AG04450 (cell line): ENCODE data around the gene GIPC3. TPM values are rescaled to one million over a fixed set of nuclear protein-coding genes. Genes with fewer than 3 reads are reported as not detected.

Experiments used
- CTCF ChIA-PET: fragments of 300-600, 350-600 bp; formaldehyde crosslinking; extraction: SDS; loops from one replicate; lab custom pipeline; 2022; ENCODE audit warnings: antibody characterized with exemption, inconsistent platforms; lab: Charles Lee
- POLR2A ChIA-PET: fragments of 350-600 bp; formaldehyde crosslinking; extraction: SDS; loops from one replicate; lab custom pipeline; 2021; ENCODE audit warnings: antibody characterized with exemption, inconsistent platforms; lab: Yijun Ruan, JAX
- DNase-seq: peaks from one replicate; pipeline ENCODE4 v3.0.0-alpha.2; 2011; ENCODE audit warnings: low read depth, low spot score
- H3K27ac ChIP-seq: one replicate; pipeline ENCODE4 v1.5.1; 2012; ENCODE audit warnings: low read depth, low read length, control low read depth
- H3K27me3 ChIP-seq: one replicate; pipeline ENCODE4 v1.6.0; 2012; ENCODE audit warnings: low read length; ENCODE audit not compliant: control insufficient read depth, insufficient read depth
- H3K4me3 ChIP-seq: 2 replicates; pipeline ENCODE4 v1.5.1; 2011; ENCODE audit warnings: mild to moderate bottlenecking, low read depth, low read length, control low read depth
- H3K9me3 ChIP-seq: 2 replicates; pipeline ENCODE4 v1.5.1; 2012; ENCODE audit warnings: low read length; ENCODE audit not compliant: control insufficient read depth, insufficient read depth
- CTCF ChIP-seq: IDR thresholded peaks from 2 replicates; pipeline ENCODE4 v1.5.1; 2011; ENCODE audit warnings: low read depth, low read length, control low read depth, inconsistent platforms
- polyA plus RNA-seq: library from polyadenylated mRNA; depleted of rRNA; stranded (reverse); fragments of >200 nt; gene quantifications from 2 replicates; pipeline ENCODE4 v1.2.3, GENCODE V29; 2011

Gene GIPC3
- polyA plus RNA-seq, 1 experiment = 0.30 TPM

DNA sequence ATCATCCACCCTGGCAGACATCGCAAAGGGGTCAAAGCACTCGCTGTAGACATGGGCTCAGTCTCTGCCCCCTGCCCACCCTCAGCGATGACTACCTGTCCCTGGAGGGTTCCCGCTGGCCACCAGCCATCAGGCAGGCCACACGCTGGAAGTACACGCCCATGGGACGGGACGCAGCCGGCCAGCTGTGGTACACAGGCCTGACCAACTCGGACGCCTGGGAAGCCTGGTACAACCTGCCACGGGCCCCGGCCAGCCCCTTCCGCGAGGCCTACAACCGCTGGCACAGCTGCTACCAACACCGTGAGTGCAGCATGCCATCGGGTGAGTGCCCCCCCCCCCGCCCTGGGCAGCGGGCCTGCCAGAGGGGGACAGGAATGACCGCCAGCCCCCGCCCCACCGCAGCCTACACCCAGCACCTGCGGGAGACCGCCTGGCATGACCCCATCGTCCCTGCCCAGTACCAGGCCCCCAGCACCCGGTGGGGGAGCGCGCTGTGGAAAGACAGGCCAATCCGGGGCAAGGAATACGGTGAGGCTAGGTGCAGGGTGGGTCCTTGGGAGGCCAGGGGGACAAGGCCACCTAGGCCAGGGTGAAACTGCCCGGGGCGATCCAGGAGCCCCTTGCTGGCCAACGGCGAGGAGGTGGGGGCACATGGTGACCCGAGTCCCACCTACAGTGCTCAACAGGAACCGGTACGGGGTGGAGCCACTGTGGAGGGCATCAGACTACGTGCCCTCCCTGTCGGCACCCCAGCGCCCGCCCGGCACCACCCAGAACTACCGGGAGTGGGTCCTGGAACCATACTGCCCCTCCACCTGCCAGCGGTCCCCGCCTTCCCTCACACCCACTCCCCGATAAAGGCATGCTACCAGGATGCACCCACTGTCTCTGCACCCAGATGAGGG, 41.9 kb upstream of the GIPC3 start:
- CTCF ChIA-PET = no interaction called here
- POLR2A ChIA-PET = no interaction called here
- no peak for DNase-seq
- Histone ChIP-seq H3K27ac (no peak overlapping the region), H3K27me3 (no peaks in the 10 kb centered on the region), H3K9me3 (peaks cover 5% of the 10 kb centered on the region; the same call in 1 of the 2 replicates), H3K4me3 (no peak overlapping the region)
- no peak for TF ChIP-seq CTCF

- TF ChIP-seq CTCF = no peak
- peaks cover 5% of the 10 kb centered on the region; the same call in 1 of the 2 replicates for H3K9me3 ChIP-seq
- POLR2A ChIA-PET = no interaction called here
- H3K27ac ChIP-seq = no peak overlapping the region
- no peak overlapping the region for H3K4me3 ChIP-seq
- H3K27me3 ChIP-seq = no peaks in the 10 kb centered on the region
- no peak for DNase-seq
- CTCF ChIA-PET = no interaction called here
Measured at GRCh38 chr19:3544058-3544376, 41.3 kb upstream of the GIPC3 start.

- no peak overlapping the region for H3K27ac ChIP-seq
- no peak overlapping the region for H3K4me3 ChIP-seq
- no peak for DNase-seq
- CTCF ChIA-PET = interaction anchor here (0.5 to 1.6 kb wide), 4 partner anchors 9 to 164 kb away, joined by 4 to 8 read pairs (median 4); no protein-coding TSS in a partner anchor
- POLR2A ChIA-PET = interaction anchor here (0.5 to 1.1 kb wide), 5 partner anchors 29 to 443 kb away, joined by 3 to 6 read pairs (median 4); no protein-coding TSS in a partner anchor
- no peaks in the 10 kb centered on the region for H3K27me3 ChIP-seq
- peak; percentile 91 for TF ChIP-seq CTCF
- H3K9me3 ChIP-seq = no peaks in the 10 kb centered on the region; the same call in 1 of the 2 replicates
Measured at GRCh38 chr19:3544742-3545668, 40.3 kb upstream of the GIPC3 start.

- Histone ChIP-seq H3K9me3 (no peaks in the 10 kb centered on the region; the same call in 1 of the 2 replicates), H3K27ac (no peak overlapping the region), H3K27me3 (no peaks in the 10 kb centered on the region), H3K4me3 (no peak overlapping the region)
- TF ChIP-seq CTCF = no peak
- no peak for DNase-seq
- ChIA-PET CTCF (interaction anchor here (1.0 to 1.6 kb wide), 5 partner anchors 9 to 62 kb away, joined by 3 to 4 read pairs (median 4); no protein-coding TSS in a partner anchor), POLR2A (interaction anchor here (0.8 to 1.1 kb wide), 2 partner anchors 30 to 44 kb away, joined by 3 read pairs; no protein-coding TSS in a partner anchor)
Measured at GRCh38 chr19:3545669-3546034, 39.6 kb upstream of the GIPC3 start.
